Measurements from ENCODE around the gene TMEM233.

TMEM233 gene

GRCh38 chr12:119686776-119687175, 93.2 kb downstream of the TMEM233 start:
- Histone ChIP-seq H3K79me2 (ENCODE audit: control insufficient read depth, insufficient read depth, low read length) (no peaks in the 10 kb centered on the region), H2BK120ac (ENCODE audit: low read depth, low read length) (no peak overlapping the region), H3K4ac (ENCODE audit: low read depth, low read length) (no peak overlapping the region), H3K27me3 (ENCODE audit: insufficient read depth, low read length, poor library complexity) (no peaks in the 10 kb centered on the region), H3K56ac (ENCODE audit: low read length) (no peak overlapping the region), H2AK5ac (ENCODE audit: low read length) (no peak overlapping the region), H2BK15ac (replicated peaks; ENCODE audit: low read depth) (no peak overlapping the region), H3K4me1 (ENCODE audit: control insufficient read depth, low read depth, low read length) (no peaks in the 10 kb centered on the region), H3K79me1 (ENCODE audit: low read length) (no peaks in the 10 kb centered on the region), H3K9ac (ENCODE audit: low read length) (no peak overlapping the region), H3K4me2 (ENCODE audit: low read length) (no peak overlapping the region), H4K5ac (ENCODE audit: low read length) (no peak overlapping the region), H3K27ac (ENCODE audit: low read depth, low read length) (no peak overlapping the region), H2BK5ac (ENCODE audit: low read length) (no peak overlapping the region), H3K23ac (ENCODE audit: low read length) (no peak overlapping the region), H3K4me3 (ENCODE audit: low read length) (no peak overlapping the region), H4K8ac (ENCODE audit: low read depth, low read length) (no peak overlapping the region), H3K18ac (ENCODE audit: low read length) (no peak overlapping the region), H3K36me3 (ENCODE audit: control insufficient read depth, insufficient read depth, low read length) (no peaks in the 10 kb centered on the region)
- no CpG with 5 or more reads among the region's 13 CpGs for WGBS (ENCODE audit: extremely low coverage, insufficient coverage, low lambda C conversion rate)
- DNase-seq, result no peak

- Histone ChIP-seq H4K8ac (ENCODE audit: low read depth, low read length) (no peak overlapping the region), H3K4me2 (ENCODE audit: low read length) (no peak overlapping the region), H3K79me2 (ENCODE audit: control insufficient read depth, insufficient read depth, low read length) (no peaks in the 10 kb centered on the region), H3K36me3 (ENCODE audit: control insufficient read depth, insufficient read depth, low read length) (no peaks in the 10 kb centered on the region), H2BK120ac (ENCODE audit: low read depth, low read length) (no peak overlapping the region), H3K56ac (ENCODE audit: low read length) (no peak overlapping the region), H4K5ac (ENCODE audit: low read length) (no peak overlapping the region), H3K4ac (ENCODE audit: low read depth, low read length) (no peak overlapping the region), H3K79me1 (ENCODE audit: low read length) (no peaks in the 10 kb centered on the region), H3K4me1 (ENCODE audit: control insufficient read depth, low read depth, low read length) (no peaks in the 10 kb centered on the region), H3K18ac (ENCODE audit: low read length) (no peak overlapping the region), H3K27me3 (ENCODE audit: insufficient read depth, low read length, poor library complexity) (no peaks in the 10 kb centered on the region), H3K27ac (ENCODE audit: low read depth, low read length) (no peak overlapping the region), H2BK5ac (ENCODE audit: low read length) (no peak overlapping the region), H2AK5ac (ENCODE audit: low read length) (no peak overlapping the region), H3K4me3 (ENCODE audit: low read length) (no peak overlapping the region), H2BK15ac (replicated peaks; ENCODE audit: low read depth) (no peak overlapping the region), H3K23ac (ENCODE audit: low read length) (no peak overlapping the region), H3K9ac (ENCODE audit: low read length) (no peak overlapping the region)
- no CpG with 5 or more reads among the region's 14 CpGs for WGBS (ENCODE audit: extremely low coverage, insufficient coverage, low lambda C conversion rate)
- peak; percentile 36 for DNase-seq
These were observed 93.8 kb downstream of the TMEM233 start for GRCh38 chr12:119687406-119687805.

GRCh38 chr12:119687879-119688278, 94.3 kb downstream of the TMEM233 start:
- no peak overlapping the region for H4K5ac ChIP-seq (ENCODE audit: low read length)
- no peaks in the 10 kb centered on the region for H3K79me2 ChIP-seq (ENCODE audit: control insufficient read depth, insufficient read depth, low read length)
- no peak overlapping the region for H3K4me2 ChIP-seq (ENCODE audit: low read length)
- no peak overlapping the region for H2BK15ac ChIP-seq (replicated peaks; ENCODE audit: low read depth)
- no peak overlapping the region for H3K9ac ChIP-seq (ENCODE audit: low read length)
- no peak overlapping the region for H3K56ac ChIP-seq (ENCODE audit: low read length)
- no peaks in the 10 kb centered on the region for H3K79me1 ChIP-seq (ENCODE audit: low read length)
- WGBS (ENCODE audit: extremely low coverage, insufficient coverage, low lambda C conversion rate), result no CpG with 5 or more reads among the region's 9 CpGs
- no peak overlapping the region for H3K4ac ChIP-seq (ENCODE audit: low read depth, low read length)
- no peak overlapping the region for H3K4me3 ChIP-seq (ENCODE audit: low read length)
- no peak overlapping the region for H3K18ac ChIP-seq (ENCODE audit: low read length)
- H2AK5ac ChIP-seq (ENCODE audit: low read length), result no peak overlapping the region
- no peak for DNase-seq
- H3K36me3 ChIP-seq (ENCODE audit: control insufficient read depth, insufficient read depth, low read length), result no peaks in the 10 kb centered on the region
- no peak overlapping the region for H2BK120ac ChIP-seq (ENCODE audit: low read depth, low read length)
- H3K27me3 ChIP-seq (ENCODE audit: insufficient read depth, low read length, poor library complexity), result no peaks in the 10 kb centered on the region
- H4K8ac ChIP-seq (ENCODE audit: low read depth, low read length), result no peak overlapping the region
- no peak overlapping the region for H3K23ac ChIP-seq (ENCODE audit: low read length)
- no peak overlapping the region for H2BK5ac ChIP-seq (ENCODE audit: low read length)
- H3K4me1 ChIP-seq (ENCODE audit: control insufficient read depth, low read depth, low read length), result no peaks in the 10 kb centered on the region
- H3K27ac ChIP-seq (ENCODE audit: low read depth, low read length), result no peak overlapping the region

- no peaks in the 10 kb centered on the region for H3K4me1 ChIP-seq (ENCODE audit: control insufficient read depth, low read depth, low read length)
- no peak overlapping the region for H3K56ac ChIP-seq (ENCODE audit: low read length)
- WGBS (ENCODE audit: extremely low coverage, insufficient coverage, low lambda C conversion rate), result no CpG with 5 or more reads among the region's 38 CpGs
- no peak overlapping the region for H4K8ac ChIP-seq (ENCODE audit: low read depth, low read length)
- H2BK15ac ChIP-seq (replicated peaks; ENCODE audit: low read depth), result no peak overlapping the region
- H3K27me3 ChIP-seq (ENCODE audit: insufficient read depth, low read length, poor library complexity), result no peaks in the 10 kb centered on the region
- no peak overlapping the region for H3K9ac ChIP-seq (ENCODE audit: low read length)
- H3K79me2 ChIP-seq (ENCODE audit: control insufficient read depth, insufficient read depth, low read length), result no peaks in the 10 kb centered on the region
- H3K4me2 ChIP-seq (ENCODE audit: low read length), result no peak overlapping the region
- H2BK120ac ChIP-seq (ENCODE audit: low read depth, low read length), result no peak overlapping the region
- H3K18ac ChIP-seq (ENCODE audit: low read length), result no peak overlapping the region
- H2AK5ac ChIP-seq (ENCODE audit: low read length), result no peak overlapping the region
- no peaks in the 10 kb centered on the region for H3K79me1 ChIP-seq (ENCODE audit: low read length)
- H2BK5ac ChIP-seq (ENCODE audit: low read length), result no peak overlapping the region
- no peak overlapping the region for H4K5ac ChIP-seq (ENCODE audit: low read length)
- no peak overlapping the region for H3K4ac ChIP-seq (ENCODE audit: low read depth, low read length)
- no peak for DNase-seq
- no peaks in the 10 kb centered on the region for H3K36me3 ChIP-seq (ENCODE audit: control insufficient read depth, insufficient read depth, low read length)
- H3K23ac ChIP-seq (ENCODE audit: low read length), result no peak overlapping the region
- no peak overlapping the region for H3K27ac ChIP-seq (ENCODE audit: low read depth, low read length)
- no peak overlapping the region for H3K4me3 ChIP-seq (ENCODE audit: low read length)
These were observed 96.4 kb downstream of the TMEM233 start for GRCh38 chr12:119689935-119690500.

GRCh38 chr12:119691202-119691810, 97.7 kb downstream of the TMEM233 start:
- Histone ChIP-seq H3K4me3 (ENCODE audit: low read length) (no peak overlapping the region), H3K79me1 (ENCODE audit: low read length) (no peaks in the 10 kb centered on the region), H3K9ac (ENCODE audit: low read length) (no peak overlapping the region), H2BK120ac (ENCODE audit: low read depth, low read length) (no peak overlapping the region), H3K23ac (ENCODE audit: low read length) (no peak overlapping the region), H3K27me3 (ENCODE audit: insufficient read depth, low read length, poor library complexity) (no peaks in the 10 kb centered on the region), H3K4me2 (ENCODE audit: low read length) (no peak overlapping the region), H3K27ac (ENCODE audit: low read depth, low read length) (no peak overlapping the region), H3K79me2 (ENCODE audit: control insufficient read depth, insufficient read depth, low read length) (no peaks in the 10 kb centered on the region), H3K4me1 (ENCODE audit: control insufficient read depth, low read depth, low read length) (no peaks in the 10 kb centered on the region), H2AK5ac (ENCODE audit: low read length) (no peak overlapping the region), H3K18ac (ENCODE audit: low read length) (no peak overlapping the region), H4K5ac (ENCODE audit: low read length) (no peak overlapping the region), H4K8ac (ENCODE audit: low read depth, low read length) (no peak overlapping the region), H3K4ac (ENCODE audit: low read depth, low read length) (no peak overlapping the region), H2BK15ac (replicated peaks; ENCODE audit: low read depth) (no peak overlapping the region), H3K56ac (ENCODE audit: low read length) (no peak overlapping the region), H2BK5ac (ENCODE audit: low read length) (no peak overlapping the region), H3K36me3 (ENCODE audit: control insufficient read depth, insufficient read depth, low read length) (no peaks in the 10 kb centered on the region)
- DNase-seq, result no peak
- WGBS (ENCODE audit: extremely low coverage, insufficient coverage, low lambda C conversion rate), result no CpG with 5 or more reads among the region's 6 CpGs

GRCh38 chr12:119692410-119692809, 98.8 kb downstream of the TMEM233 start:
- WGBS (ENCODE audit: extremely low coverage, insufficient coverage, low lambda C conversion rate), result no CpG with 5 or more reads among the region's 5 CpGs

More at GRCh38 chr12:119692410-119692809, 98.8 kb downstream of the TMEM233 start:
- Histone ChIP-seq H2BK120ac (ENCODE audit: low read depth, low read length) (no peak overlapping the region), H3K79me2 (ENCODE audit: control insufficient read depth, insufficient read depth, low read length) (no peaks in the 10 kb centered on the region), H3K4me2 (ENCODE audit: low read length) (no peak overlapping the region), H4K5ac (ENCODE audit: low read length) (no peak overlapping the region), H3K27ac (ENCODE audit: low read depth, low read length) (no peak overlapping the region), H3K4ac (ENCODE audit: low read depth, low read length) (no peak overlapping the region), H3K9ac (ENCODE audit: low read length) (no peak overlapping the region), H2BK5ac (ENCODE audit: low read length) (no peak overlapping the region), H3K4me3 (ENCODE audit: low read length) (no peak overlapping the region), H3K23ac (ENCODE audit: low read length) (no peak overlapping the region), H3K4me1 (ENCODE audit: control insufficient read depth, low read depth, low read length) (no peaks in the 10 kb centered on the region), H3K18ac (ENCODE audit: low read length) (no peak overlapping the region), H2AK5ac (ENCODE audit: low read length) (no peak overlapping the region), H3K36me3 (ENCODE audit: control insufficient read depth, insufficient read depth, low read length) (no peaks in the 10 kb centered on the region), H3K56ac (ENCODE audit: low read length) (no peak overlapping the region), H2BK15ac (replicated peaks; ENCODE audit: low read depth) (no peak overlapping the region), H4K8ac (ENCODE audit: low read depth, low read length) (no peak overlapping the region), H3K27me3 (ENCODE audit: insufficient read depth, low read length, poor library complexity) (no peaks in the 10 kb centered on the region), H3K79me1 (ENCODE audit: low read length) (no peaks in the 10 kb centered on the region)
- DNase-seq, result no peak
